SKM-1 treated with dmso at 0.1 percent for 144 hours (cell line): ENCODE data around the gene CARD10.
A peak's percentile ranks its signal among the peaks of the same experiment; 100 is the strongest.
"Not testable (repeated sequence)": the region's sequence is repeated elsewhere in the genome, so short reads cannot be mapped to it uniquely, and the experiment has no call there.

ENCODE experiments used
- DNase-seq: peaks from one replicate; lab custom pipeline; 2025; ENCODE audit not compliant: unreplicated experiment; lab: John Stamatoyannopoulos, UW

CARD10 gene

GRCh38 chr22:37469416-37470086 lies 49.7 kb downstream of the CARD10 start:
- no peak for DNase-seq

- DNase-seq: not testable (repeated sequence)
These were observed 51.0 kb downstream of the CARD10 start for GRCh38 chr22:37468201-37468695.

GRCh38 chr22:37467391-37467955 lies 51.7 kb downstream of the CARD10 start:
- DNase-seq: no peak

- DNase-seq: no peak
These were observed 55.0 kb downstream of the CARD10 start for GRCh38 chr22:37464181-37464580.

- no peak for DNase-seq
These were observed 56.2 kb downstream of the CARD10 start for GRCh38 chr22:37462983-37463382.

- no peak for DNase-seq
These were observed 56.8 kb downstream of the CARD10 start for GRCh38 chr22:37462436-37462835.

GRCh38 chr22:37461961-37462360 lies 57.3 kb downstream of the CARD10 start:
- no peak for DNase-seq

- DNase-seq: no peak
These were observed 58.5 kb downstream of the CARD10 start for GRCh38 chr22:37460684-37461083.

- no peak for DNase-seq
These were observed 60.0 kb downstream of the CARD10 start for GRCh38 chr22:37459206-37459605.

- peak; percentile 52 for DNase-seq
These were observed 61.9 kb downstream of the CARD10 start for GRCh38 chr22:37457093-37457893.

- DNase-seq: no peak
These were observed 62.9 kb downstream of the CARD10 start for GRCh38 chr22:37456346-37456745.

GRCh38 chr22:37455896-37456295 lies 63.3 kb downstream of the CARD10 start:
- no peak for DNase-seq

GRCh38 chr22:37454857-37455686 lies 64.1 kb downstream of the CARD10 start:
- no peak for DNase-seq

- DNase-seq: no peak
These were observed 65.5 kb downstream of the CARD10 start for GRCh38 chr22:37453696-37454095.

- DNase-seq: no peak
These were observed 68.0 kb downstream of the CARD10 start for GRCh38 chr22:37451218-37451617.

- no peak for DNase-seq
These were observed 69.7 kb downstream of the CARD10 start for GRCh38 chr22:37449331-37450001.

- DNase-seq: no peak
These were observed 70.6 kb downstream of the CARD10 start for GRCh38 chr22:37448516-37449127.

- no peak for DNase-seq
These were observed 73.7 kb downstream of the CARD10 start for GRCh38 chr22:37445501-37445900.

- DNase-seq: no peak
These were observed 75.2 kb downstream of the CARD10 start for GRCh38 chr22:37443977-37444376.

- DNase-seq: no peak
These were observed 76.1 kb downstream of the CARD10 start for GRCh38 chr22:37443086-37443485.
